Upper lobe of left lung (tissue), 6 donors: Measurements from ENCODE around the gene RNU1-2. TPM values are rescaled to one million over a fixed set of nuclear protein-coding genes. Genes with fewer than 3 reads are reported as not detected.
"Not testable (repeated sequence)": the region's sequence is repeated elsewhere in the genome, so short reads cannot be mapped to it uniquely, and the experiment has no call there.

Experiments used
- ATAC-seq, 2 donors: fragments of 200-7000 bp; cut with Tn5 transposase; one replicate each; pipeline ENCODE4 v1.9.1; 2022; ENCODE audit warnings: mild to moderate bottlenecking in 2 of 2, moderate library complexity in 2 of 2; ENCODE audit not compliant: low FRiP score in 2 of 2
- DNase-seq, 2 donors: peaks; one replicate each; pipeline ENCODE4 v3.0.0-alpha.2; 2019 to 2020
- H3K27ac ChIP-seq, 4 donors: fragments of 200-600 bp; sonication (generic); one replicate each; pipeline ENCODE4 v1.5.1; 2016 to 2019
- H3K27me3 ChIP-seq, 4 donors: fragments of 200-600 bp; sonication (generic); one replicate each; pipeline ENCODE4 v1.5.1; 2017 to 2019
- H3K36me3 ChIP-seq, 4 donors: fragments of 200-600 bp; sonication (generic); one replicate each; pipeline ENCODE4 v1.5.1; 2016 to 2019
- H3K4me1 ChIP-seq, 4 donors: fragments of 200-600 bp; sonication (generic); one replicate each; pipeline ENCODE4 v1.5.1; 2018 to 2019
- H3K4me3 ChIP-seq, 4 donors: fragments of 200-600 bp; sonication (generic); one replicate each; pipeline ENCODE4 v1.5.1; 2017 to 2019; ENCODE audit warnings: mild to moderate bottlenecking in 2 of 4, moderate library complexity in 1 of 4
- H3K9me3 ChIP-seq, 4 donors: fragments of 200-600 bp; sonication (generic); one replicate each; pipeline ENCODE4 v1.5.1; 2018 to 2019
- CTCF ChIP-seq, 6 experiments: fragments of 450-650 bp in 4 of 6; fragments of 200-600 bp in 2 of 6; sonication (generic) in 2 of 6; IDR thresholded peaks; one replicate each; pipeline ENCODE4 v1.5.1; 2016 to 2019; ENCODE audit warnings: antibody characterized with exemption in 6 of 6
- EP300 ChIP-seq, 4 donors: sonication (generic); formaldehyde crosslinking; IDR thresholded peaks; one replicate each; pipeline ENCODE4 v1.5.1; 2017; ENCODE audit warnings: antibody characterized with exemption in 4 of 4, control low read depth in 2 of 4
- POLR2A ChIP-seq, 4 donors: fragments of 450-650 bp; IDR thresholded peaks; one replicate each; pipeline ENCODE4 v1.5.1; 2016 to 2017; ENCODE audit warnings: antibody characterized with exemption in 4 of 4, mild to moderate bottlenecking in 2 of 4
- POLR2AphosphoS5 ChIP-seq, 2 donors: sonication (generic); formaldehyde crosslinking; IDR thresholded peaks; one replicate each; pipeline ENCODE4 v1.5.1; 2017; ENCODE audit warnings: antibody characterized with exemption in 2 of 2
- WGBS, 2 donors: methylation state at CpG; one replicate each; pipeline ENCODE4 v1.1.5; 2017 to 2018; 5-methylcytosine and 5-hydroxymethylcytosine counted together
- total RNA-seq, 6 donors: library from RNA; depleted of rRNA in 4 of 6; stranded (reverse); fragments of >200 nt in 4 of 6; gene quantifications; one replicate each; pipeline versions ENCODE4 v1.1.0 to v1.2.1, GENCODE V29; 2016 to 2021
- donor health status: DM: no; HTN: no; CAD: no; lungs with moderate emphysema.
- donor health status: DM: no; HTN: yes; CAD: no; lungs with severe emphysema.

Gene RNU1-2
- total RNA-seq, 6 donors from 2014 or later, result under 0.01 to 14,413 (median 1,360) TPM

DNA sequence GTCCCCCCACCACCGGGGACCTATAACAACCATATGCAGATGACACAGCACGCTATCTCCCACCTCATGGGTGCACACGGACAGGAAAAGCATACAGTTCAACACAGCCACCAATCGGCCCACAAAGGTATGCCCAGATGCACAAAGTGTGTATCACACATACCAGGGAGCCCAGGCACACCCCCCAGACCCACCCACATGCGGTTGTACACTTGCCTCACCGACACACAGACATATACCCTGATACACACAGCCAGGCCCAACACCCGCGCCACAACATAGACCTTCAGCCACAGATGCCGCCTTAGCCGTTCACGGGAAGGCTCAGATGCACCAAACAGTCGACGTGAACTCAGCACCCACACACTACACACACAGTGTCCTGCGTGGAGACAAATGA lies 31.5 kb downstream of the RNU1-2 start:
- ATAC-seq, result no peak
- Histone ChIP-seq H3K9me3 (no peaks in the 10 kb centered on the region), H3K36me3 (peaks cover 0 to 23% (median 7%) of the 10 kb centered on the region in 4 donors), H3K27ac (no peak overlapping the region), H3K4me1 (peaks cover 0 to 5% (median 0%) of the 10 kb centered on the region in 4 donors), H3K4me3 (no peak overlapping the region), H3K27me3 (peaks cover 0 to 1% (median 0%) of the 10 kb centered on the region in 4 donors)
- 84 to 94% methylated on average over 14 of the region's 14 CpGs for WGBS, 2 donors
- DNase-seq, result no peak
- TF ChIP-seq EP300 (IDR thresholded peaks at IDR 0.05) (no peak), CTCF (IDR thresholded peaks at IDR 0.05) (no peak), POLR2A (IDR thresholded peaks at IDR 0.05) (no peak), POLR2AphosphoS5 (IDR thresholded peaks at IDR 0.05) (no peak)

- Histone ChIP-seq H3K27me3 (no peaks in the 10 kb centered on the region), H3K4me1 (peaks cover 0 to 5% (median 0%) of the 10 kb centered on the region in 4 donors), H3K27ac (no peak overlapping the region), H3K9me3 (no peaks in the 10 kb centered on the region), H3K4me3 (no peak overlapping the region), H3K36me3 (peaks cover 0 to 26% (median 10%) of the 10 kb centered on the region in 4 donors)
- no peak for ATAC-seq
- no peak for DNase-seq
- no peak for TF ChIP-seq POLR2AphosphoS5 (IDR thresholded peaks at IDR 0.05)
- no peak for TF ChIP-seq POLR2A (IDR thresholded peaks at IDR 0.05)
- TF ChIP-seq CTCF (IDR thresholded peaks at IDR 0.05), result no peak
- TF ChIP-seq EP300 (IDR thresholded peaks at IDR 0.05), result no peak
- WGBS, 2 donors, result 80 to 88% methylated on average over 13 of the region's 13 CpGs
Measured at GRCh38 chr1:16927711-16928485, 32.1 kb downstream of the RNU1-2 start.

GRCh38 chr1:16929146-16930041 lies 33.6 kb downstream of the RNU1-2 start:
- not testable (repeated sequence) for H3K4me3 ChIP-seq, H3K4me1 ChIP-seq, H3K27me3 ChIP-seq, H3K27ac ChIP-seq, ATAC-seq, H3K9me3 ChIP-seq
- peak in 1 of 2 donors; percentile 30 for DNase-seq
- WGBS, 2 donors, result 88 to 91% methylated on average over 22 to 24 of the region's 24 CpGs
- peaks cover 0 to 32% (median 13%) of the 10 kb centered on the region in 4 donors for H3K36me3 ChIP-seq

DNA sequence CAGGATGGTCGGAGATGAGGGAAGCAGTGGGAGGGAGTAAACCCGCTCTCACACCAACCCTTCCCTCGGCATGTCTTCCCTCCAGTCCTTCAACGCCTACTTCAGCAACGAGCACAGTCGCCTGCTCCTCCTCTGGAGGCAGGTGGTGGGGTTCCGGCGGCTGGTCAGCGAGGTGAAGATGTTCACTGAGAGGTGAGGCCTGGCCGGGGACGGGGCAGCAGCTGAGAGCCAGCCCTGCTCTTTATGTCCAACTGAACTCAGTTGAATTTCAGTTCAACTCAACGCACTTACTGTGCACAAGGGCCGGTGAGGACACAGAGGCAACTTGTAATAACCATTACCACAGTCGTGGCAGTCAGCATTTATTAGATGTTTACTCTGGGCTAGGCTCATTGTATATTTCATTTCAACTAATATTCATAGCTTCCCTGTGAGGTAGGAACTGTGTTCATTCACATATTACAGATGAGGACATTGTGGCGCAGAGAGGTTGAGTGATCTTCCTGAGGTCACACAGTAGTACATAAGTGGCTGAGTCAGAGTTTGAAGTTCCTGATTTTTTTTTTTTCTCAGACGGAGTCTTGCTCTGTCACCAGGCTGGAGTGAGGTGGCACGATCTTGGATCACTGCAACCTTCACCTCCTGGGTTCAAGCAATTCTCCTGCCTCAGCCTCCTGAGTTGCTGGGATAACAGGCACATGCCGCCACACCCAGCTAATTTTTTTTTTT lies 35.6 kb downstream of the RNU1-2 start:
- H3K4me3 ChIP-seq, H3K27ac ChIP-seq, ATAC-seq, H3K9me3 ChIP-seq, H3K4me1 ChIP-seq, H3K27me3 ChIP-seq: not testable (repeated sequence)
- 84 to 88% methylated on average over 18 of the region's 18 CpGs for WGBS, 2 donors
- DNase-seq, result peak in 1 of 2 donors; percentile 40
- H3K36me3 ChIP-seq, result peaks cover 0 to 46% (median 18%) of the 10 kb centered on the region in 4 donors

DNA sequence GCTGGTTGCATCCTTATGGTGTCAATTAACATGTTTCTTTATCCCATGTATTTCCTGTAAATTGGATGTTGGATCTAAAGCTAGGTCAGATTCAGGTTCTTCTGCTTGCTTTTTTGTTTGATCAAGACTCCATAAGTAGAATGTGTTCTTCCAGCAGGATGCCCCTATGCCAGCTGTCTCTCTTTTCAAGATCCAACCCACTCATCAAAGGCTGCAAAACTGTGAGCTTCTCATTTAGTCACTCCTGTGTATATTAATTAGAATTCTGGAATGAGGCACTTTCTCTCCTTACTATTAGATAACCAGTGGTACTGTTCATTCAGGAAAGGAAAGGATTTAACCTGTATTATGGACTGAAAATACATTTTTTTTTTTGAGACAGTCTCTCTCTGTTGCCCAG lies 38.2 kb downstream of the RNU1-2 start:
- peaks cover 0 to 68% (median 32%) of the 10 kb centered on the region in 4 donors for H3K36me3 ChIP-seq
- not testable (repeated sequence) for H3K27ac ChIP-seq, H3K27me3 ChIP-seq, DNase-seq, H3K9me3 ChIP-seq, H3K4me3 ChIP-seq, ATAC-seq, H3K4me1 ChIP-seq

DNA sequence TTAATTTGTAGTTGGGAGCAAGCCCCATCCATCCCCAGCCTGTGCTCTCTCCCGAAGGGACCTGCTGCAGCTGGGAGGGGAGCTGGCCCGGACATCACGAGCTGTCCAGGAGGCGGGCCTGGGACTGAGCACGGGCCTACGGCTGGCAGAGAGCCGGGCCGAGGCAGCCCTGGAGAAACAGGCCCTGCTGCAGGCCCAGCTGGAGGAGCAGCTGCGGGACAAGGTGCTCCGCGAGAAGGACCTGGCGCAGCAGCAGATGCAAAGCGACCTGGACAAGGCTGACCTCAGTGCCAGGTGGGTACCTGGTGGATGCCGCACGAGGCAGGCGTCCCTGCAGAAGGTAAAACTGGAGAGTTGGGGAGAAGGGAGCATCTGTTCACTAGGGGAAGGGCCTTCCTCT lies 40.8 kb downstream of the RNU1-2 start:
- H3K36me3 ChIP-seq, result peaks cover 0 to 69% (median 28%) of the 10 kb centered on the region in 4 donors
- not testable (repeated sequence) for H3K27me3 ChIP-seq, DNase-seq, H3K9me3 ChIP-seq, H3K4me1 ChIP-seq, H3K4me3 ChIP-seq, H3K27ac ChIP-seq
- 88 to 98% methylated on average over 14 to 16 of the region's 16 CpGs for WGBS, 2 donors
- peak in 1 of 2 donors; percentile 28 for ATAC-seq
